Measurements from ENCODE around the gene PPP1R15B. TPM values are rescaled to one million over a fixed set of nuclear protein-coding genes. Genes with fewer than 3 reads are reported as not detected.

The PPP1R15B gene
- total and polyA plus RNA-seq, 3 donors from 2014 or later, result 22.5 to 42.0 (median 40.1) TPM

DNA sequence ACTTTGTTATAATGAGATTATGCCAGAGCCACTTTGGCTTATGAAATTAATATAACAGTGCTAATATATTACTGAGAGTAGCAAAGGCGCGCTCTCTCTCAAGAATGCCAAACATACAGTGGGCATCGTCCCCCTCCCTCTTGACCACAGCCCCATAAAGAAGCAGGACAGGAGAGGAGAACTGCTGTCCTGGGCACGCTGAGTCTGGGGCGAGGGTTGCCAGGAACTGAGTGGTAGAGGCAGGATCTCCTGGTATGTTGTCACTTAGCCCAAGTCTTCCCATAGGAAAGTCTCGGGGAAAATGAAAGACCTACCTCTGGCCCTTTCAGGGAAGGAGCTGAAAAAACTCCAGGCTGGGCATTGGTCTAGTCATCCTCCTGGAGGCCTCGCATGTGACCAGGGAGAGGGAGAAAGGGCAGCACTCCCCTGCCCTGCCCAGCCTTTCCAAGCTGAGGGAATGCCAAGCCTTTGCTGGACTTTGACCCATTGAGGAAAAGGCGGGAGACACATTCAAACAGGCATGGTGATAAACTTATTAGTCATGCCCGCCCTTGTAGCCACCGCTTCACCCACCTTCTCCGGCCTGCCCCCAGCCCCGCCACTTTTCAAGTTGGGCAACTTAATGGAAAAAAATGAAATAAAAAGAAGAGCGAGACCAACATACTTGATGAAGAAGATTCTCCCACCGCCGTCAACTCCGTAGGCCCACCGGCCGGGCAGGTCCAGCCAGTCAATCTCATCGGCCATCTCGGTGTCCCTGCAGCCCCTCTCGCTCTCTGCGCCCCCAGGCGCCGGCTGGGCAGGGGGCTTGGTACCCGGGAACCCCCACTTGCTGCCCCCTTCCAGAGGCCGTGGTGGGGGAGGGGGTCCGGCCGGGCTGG, 34.5 kb downstream of the PPP1R15B start:
- Histone ChIP-seq H3K4me3 (peak overlapping the region in 1 of 2 donors; percentile 46), H3K36me3 (ENCODE audit: low read depth, missing control alignments) (no peaks in the 10 kb centered on the region), H3K9me3 (no peaks in the 10 kb centered on the region), H3K27me3 (no peaks in the 10 kb centered on the region), H3K4me1 (peaks cover 5% of the 10 kb centered on the region), H3K27ac (no peak overlapping the region)
- no peak for DNase-seq
- WGBS, 2 donors, result 56 to 63% methylated on average over 25 to 28 of the region's 28 CpGs
- TF ChIP-seq POLR2A (IDR thresholded peaks at IDR 0.05), result no peak
- TF ChIP-seq, protein P1, sequence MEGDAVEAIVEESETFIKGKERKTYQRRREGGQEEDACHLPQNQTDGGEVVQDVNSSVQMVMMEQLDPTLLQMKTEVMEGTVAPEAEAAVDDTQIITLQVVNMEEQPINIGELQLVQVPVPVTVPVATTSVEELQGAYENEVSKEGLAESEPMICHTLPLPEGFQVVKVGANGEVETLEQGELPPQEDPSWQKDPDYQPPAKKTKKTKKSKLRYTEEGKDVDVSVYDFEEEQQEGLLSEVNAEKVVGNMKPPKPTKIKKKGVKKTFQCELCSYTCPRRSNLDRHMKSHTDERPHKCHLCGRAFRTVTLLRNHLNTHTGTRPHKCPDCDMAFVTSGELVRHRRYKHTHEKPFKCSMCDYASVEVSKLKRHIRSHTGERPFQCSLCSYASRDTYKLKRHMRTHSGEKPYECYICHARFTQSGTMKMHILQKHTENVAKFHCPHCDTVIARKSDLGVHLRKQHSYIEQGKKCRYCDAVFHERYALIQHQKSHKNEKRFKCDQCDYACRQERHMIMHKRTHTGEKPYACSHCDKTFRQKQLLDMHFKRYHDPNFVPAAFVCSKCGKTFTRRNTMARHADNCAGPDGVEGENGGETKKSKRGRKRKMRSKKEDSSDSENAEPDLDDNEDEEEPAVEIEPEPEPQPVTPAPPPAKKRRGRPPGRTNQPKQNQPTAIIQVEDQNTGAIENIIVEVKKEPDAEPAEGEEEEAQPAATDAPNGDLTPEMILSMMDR (IDR thresholded peaks at IDR 0.05), result no peak
- intact Hi-C loops (cut with DNase I; ENCODE audit: low total_unique reads), result no loop called here

DNA sequence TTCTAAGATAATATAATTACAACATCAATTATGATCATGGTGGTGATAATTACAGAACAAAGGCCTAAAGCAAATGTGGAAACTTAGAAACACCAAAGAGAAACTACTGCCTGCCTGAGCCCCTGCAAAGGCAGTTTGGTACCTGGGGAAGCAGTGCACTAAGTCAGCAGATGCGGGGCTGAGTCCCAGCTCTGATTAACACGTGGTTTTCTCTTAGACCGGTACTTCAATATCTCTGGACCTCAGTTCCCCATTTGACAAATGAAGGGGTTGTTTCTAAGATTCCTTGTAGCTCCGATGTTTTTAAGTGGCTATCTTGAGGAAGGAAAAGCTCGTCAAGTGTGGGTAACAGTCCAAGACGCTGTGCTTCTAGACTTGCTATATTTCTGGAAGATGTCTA, 35.2 kb downstream of the PPP1R15B start:
- H3K36me3 ChIP-seq (ENCODE audit: low read depth, missing control alignments), result no peaks in the 10 kb centered on the region
- no peaks in the 10 kb centered on the region for H3K9me3 ChIP-seq
- H3K27me3 ChIP-seq, result no peaks in the 10 kb centered on the region
- TF ChIP-seq POLR2A (IDR thresholded peaks at IDR 0.05), result no peak
- TF ChIP-seq, protein P1 (IDR thresholded peaks at IDR 0.05), result no peak
- H3K27ac ChIP-seq, result no peak overlapping the region
- H3K4me3 ChIP-seq, result no peak overlapping the region
- peaks cover 5% of the 10 kb centered on the region for H3K4me1 ChIP-seq
- DNase-seq, result no peak
- 85 to 88% methylated on average over 6 of the region's 6 CpGs for WGBS, 2 donors
- intact Hi-C loops (cut with DNase I; ENCODE audit: low total_unique reads), result no loop called here

DNA sequence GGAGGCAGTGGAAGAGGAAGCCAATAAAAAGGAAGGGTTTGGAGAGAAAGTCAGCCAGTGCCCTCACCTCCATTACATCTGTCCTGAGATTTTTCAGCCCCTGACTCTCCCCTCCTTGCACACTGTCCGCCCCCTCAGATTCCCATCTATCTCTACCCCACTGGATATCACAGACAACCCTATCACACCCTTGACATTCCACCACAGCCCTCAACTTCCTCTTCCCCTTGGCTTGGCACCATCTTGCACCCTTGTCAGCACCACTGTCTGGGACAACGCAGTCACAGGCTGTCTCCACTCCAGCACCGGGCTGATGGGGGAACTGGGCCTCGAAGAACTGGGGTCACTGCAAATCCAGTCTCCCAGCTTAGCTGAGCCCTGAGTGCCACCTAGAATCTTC, 37.7 kb downstream of the PPP1R15B start:
- intact Hi-C loops (cut with DNase I; ENCODE audit: low total_unique reads), result no loop called here
- Histone ChIP-seq H3K27ac (no peak overlapping the region), H3K9me3 (no peaks in the 10 kb centered on the region), H3K4me3 (no peak overlapping the region), H3K36me3 (ENCODE audit: low read depth, missing control alignments) (no peaks in the 10 kb centered on the region), H3K4me1 (peaks cover 5% of the 10 kb centered on the region), H3K27me3 (no peaks in the 10 kb centered on the region)
- no peak for TF ChIP-seq POLR2A (IDR thresholded peaks at IDR 0.05)
- TF ChIP-seq, protein P1 (IDR thresholded peaks at IDR 0.05), result no peak
- DNase-seq, result no peak
- WGBS, 2 donors, result 90 to 96% methylated on average over 2 to 4 of the region's 4 CpGs

DNA sequence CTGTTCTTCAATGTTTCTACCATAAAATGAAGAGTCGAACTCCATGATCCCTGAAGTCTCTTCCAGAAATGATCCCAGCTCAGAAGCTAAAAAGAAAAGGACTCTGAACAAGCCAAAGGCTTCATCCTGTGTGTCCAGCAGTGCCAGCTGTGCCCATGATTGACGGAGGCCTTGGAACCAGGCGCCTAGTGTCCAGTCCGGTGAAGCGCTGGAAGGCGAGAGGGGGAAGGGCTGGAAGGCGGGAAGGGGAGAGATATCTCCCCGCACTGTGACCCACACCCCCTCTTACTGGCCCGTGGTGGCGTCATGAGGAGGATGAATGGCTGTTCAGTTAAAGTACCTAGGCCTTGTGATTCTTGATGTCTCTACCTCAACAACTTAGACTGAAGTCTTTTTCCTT, 41.4 kb downstream of the PPP1R15B start:
- Histone ChIP-seq H3K27ac (no peak overlapping the region), H3K9me3 (no peaks in the 10 kb centered on the region), H3K27me3 (no peaks in the 10 kb centered on the region), H3K4me3 (no peak overlapping the region), H3K36me3 (ENCODE audit: low read depth, missing control alignments) (no peaks in the 10 kb centered on the region), H3K4me1 (no peaks in the 10 kb centered on the region)
- intact Hi-C loops (cut with DNase I; ENCODE audit: low total_unique reads), result no loop called here
- WGBS, 2 donors, result 83 to 84% methylated on average over 10 of the region's 10 CpGs
- no peak for DNase-seq
- TF ChIP-seq POLR2A (IDR thresholded peaks at IDR 0.05), result no peak
- TF ChIP-seq, protein P1 (IDR thresholded peaks at IDR 0.05), result no peak

All from testis (tissue), 3 donors.